GM12878 (cell line): ENCODE data around the gene PACSIN3. TPM values are rescaled to one million over a fixed set of nuclear protein-coding genes. Genes with fewer than 3 reads are reported as not detected.

Source experiments
- ATAC-seq: fragments of 200-7000 bp; cut with Tn5 transposase; 3 replicates; pipeline ENCODE4 v1.9.1; 2020; ENCODE audit warnings: mild to moderate bottlenecking, moderate library complexity
- BruUV-seq: library from RNA; stranded (reverse); fragments of 400-500 nt; replicated peaks from 2 replicates; lab custom pipeline; 2021; lab: Mats Ljungman, UMichigan
- CTCF ChIA-PET: fragments of 300-600 bp; sonication (Branson Sonifier 250); formaldehyde crosslinking; extraction: SDS; loops from one replicate; lab custom pipeline; 2021; ENCODE audit warnings: inconsistent platforms; lab: Yijun Ruan, JAX
- POLR2A ChIA-PET: fragments of 350-600 bp; formaldehyde crosslinking; extraction: SDS; loops from one replicate; lab custom pipeline; 2021; ENCODE audit warnings: inconsistent platforms; lab: Charles Lee
- RAD21 ChIA-PET: fragments of 300-600 bp; sonication (Branson Sonifier 250); formaldehyde crosslinking; loops from one replicate; lab custom pipeline; 2023; ENCODE audit warnings: antibody characterized with exemption; ENCODE audit not compliant: unreplicated experiment; lab: Charles Lee
- SMC1A ChIA-PET: fragments of 300-600 bp; sonication (Branson Sonifier 250); formaldehyde crosslinking; loops from one replicate; lab custom pipeline; 2023; ENCODE audit not compliant: unreplicated experiment, uncharacterized antibody; lab: Charles Lee
- DNase-seq: peaks from one replicate; pipeline ENCODE4 v3.0.0-alpha.2; 2011; ENCODE audit warnings: low read depth, low spot score
- FAIRE-seq: peaks from 3 replicates; lab custom pipeline; 2011; peaks lifted over from hg19 to GRCh38; lab: Jason Lieb, UNC
- H2AFZ ChIP-seq: 2 replicates; pipeline ENCODE4 v1.6.0; 2011; ENCODE audit warnings: low read depth, low read length, control low read depth; ENCODE audit not compliant: control insufficient read depth
- H3K27ac ChIP-seq: 2 replicates; pipeline ENCODE4 v1.5.1; 2011; ENCODE audit warnings: control low read depth; ENCODE audit not compliant: control insufficient read depth, insufficient read depth
- H3K27me3 ChIP-seq, 2 experiments: replicated peaks in 1 of 2; 2 replicates each; pipeline versions ENCODE4 v1.6.0 to v1.6.1; 2011; ENCODE audit warnings: low read length in 1 of 2; ENCODE audit not compliant: control insufficient read depth in 2 of 2, insufficient read depth in 2 of 2
- H3K36me3 ChIP-seq, 2 experiments: 2 replicates each; pipeline ENCODE4 v1.5.1; 2011; ENCODE audit warnings: low read length in 1 of 2; ENCODE audit not compliant: control insufficient read depth in 2 of 2, insufficient read depth in 2 of 2
- H3K4me1 ChIP-seq: 2 replicates; pipeline ENCODE4 v1.6.1; 2011; ENCODE audit warnings: mild to moderate bottlenecking, low read length, moderate library complexity, mixed read lengths; ENCODE audit not compliant: control insufficient read depth, insufficient read depth
- H3K4me2 ChIP-seq: 2 replicates; pipeline ENCODE4 v1.6.0; 2011; ENCODE audit warnings: control low read depth; ENCODE audit not compliant: control insufficient read depth, insufficient read depth
- H3K4me3 ChIP-seq: fragments of 200-600 bp; sonication (generic); 2 replicates; pipeline ENCODE4 v1.5.1; 2016
- H3K79me2 ChIP-seq: 2 replicates; pipeline ENCODE4 v1.6.0; 2011; ENCODE audit warnings: low read length; ENCODE audit not compliant: control insufficient read depth, insufficient read depth
- H3K9ac ChIP-seq: 2 replicates; pipeline ENCODE4 v1.8.0; 2011; ENCODE audit warnings: low read length, control low read depth, mixed read lengths; ENCODE audit not compliant: control insufficient read depth, insufficient read depth
- H3K9me3 ChIP-seq: replicated peaks from 3 replicates; pipeline ENCODE4 v1.5.1; 2011; ENCODE audit warnings: mild to moderate bottlenecking, low read length; ENCODE audit not compliant: control insufficient read depth, insufficient read depth
- H4K20me1 ChIP-seq: 2 replicates; pipeline ENCODE4 v1.6.0; 2011; ENCODE audit not compliant: control insufficient read depth, insufficient read depth
- ATF7 ChIP-seq: fragments of 450-650 bp; IDR thresholded peaks from 2 replicates; pipeline ENCODE4 v1.6.1; 2016; ENCODE audit warnings: low read depth, mild to moderate bottlenecking
- CREB1 ChIP-seq: IDR thresholded peaks from 2 replicates; pipeline ENCODE4 v1.6.1; 2012; ENCODE audit warnings: low read depth, mild to moderate bottlenecking, inconsistent platforms
- CTCF ChIP-seq, 3 experiments: IDR thresholded peaks in 2 of 3; conservative IDR thresholded peaks in 1 of 3; 2 replicates each; pipeline ENCODE4 v1.5.1; 2011; ENCODE audit warnings: low read depth in 3 of 3, low read length in 3 of 3, mild to moderate bottlenecking in 3 of 3, control low read depth in 2 of 3, moderate library complexity in 2 of 3, inconsistent platforms in 1 of 3, mixed read lengths in 1 of 3; ENCODE audit not compliant: control insufficient read depth in 2 of 3, insufficient read depth in 1 of 3; ENCODE audit errors: extremely low read depth in 1 of 3
- E2F4 ChIP-seq: IDR thresholded peaks from 2 replicates; pipeline ENCODE4 v1.6.1; 2012; ENCODE audit warnings: low read depth, low read length, improper control_type of control experiment
- GABPA ChIP-seq: IDR thresholded peaks from 2 replicates; pipeline ENCODE4 v1.6.1; 2014; ENCODE audit warnings: antibody characterized with exemption, low read depth, mild to moderate bottlenecking, inconsistent platforms
- IKZF1 ChIP-seq: fragments of 450-650 bp; conservative IDR thresholded peaks from 2 replicates; pipeline ENCODE4 v1.6.1; 2017; ENCODE audit warnings: antibody characterized with exemption, mild to moderate bottlenecking
- NFYB ChIP-seq: IDR thresholded peaks from 2 replicates; pipeline ENCODE4 v1.6.1; 2011; ENCODE audit warnings: low read depth, mild to moderate bottlenecking, low read length, improper control_type of control experiment, moderate library complexity; ENCODE audit not compliant: insufficient read depth
- RBBP5 ChIP-seq: fragments of 200-600 bp; sonication (generic); conservative IDR thresholded peaks from 2 replicates; pipeline ENCODE4 v1.6.1; 2016
- RCOR1 ChIP-seq: conservative IDR thresholded peaks from 2 replicates; pipeline ENCODE4 v1.6.1; 2012; ENCODE audit warnings: low read depth, low read length, improper control_type of control experiment
- RUNX3 ChIP-seq: IDR thresholded peaks from 2 replicates; pipeline ENCODE4 v1.6.1; 2012; ENCODE audit warnings: low read length, inconsistent platforms
- STAT3 ChIP-seq: IDR thresholded peaks from 2 replicates; pipeline ENCODE4 v1.6.1; 2011; ENCODE audit warnings: low read depth, low read length, improper control_type of control experiment
- USF2 ChIP-seq: IDR thresholded peaks from 2 replicates; pipeline ENCODE4 v1.6.1; 2011; ENCODE audit warnings: low read depth, low read length, improper control_type of control experiment, borderline replicate concordance
- WGBS: methylation state at CpG from one replicate; pipeline ENCODE4 v1.1.6; 2016; ENCODE audit warnings: low lambda C conversion rate; ENCODE audit not compliant: insufficient replicate concordance, insufficient coverage; ENCODE audit errors: missing lambda C conversion rate; 5-methylcytosine and 5-hydroxymethylcytosine counted together
- in situ Hi-C: fragments of 300-500 bp; cut with MboI; formaldehyde crosslinking; loops from 9 replicates; pipeline ENCODE4 v1.14.3; 2018; ENCODE audit warnings: mixed read lengths
- intact Hi-C: fragments of 100-400 bp; cut with micrococcal nuclease; formaldehyde crosslinking; loops from one replicate; pipeline ENCODE4 v1.14.2; 2022; ENCODE audit not compliant: unreplicated experiment
- polyA plus RNA-seq, 11 experiments: library from polyadenylated mRNA; depleted of rRNA in 4 of 11; unstranded in 6 of 11; stranded (reverse) in 5 of 11; fragments of >200 nt; fragmentation: Nextera tagmentation in 4 of 11; fragmentation: Illumina TruSeq in 1 of 11; extraction: Ambion mirVana in 4 of 11; extraction: Trizol in 1 of 11; gene quantifications; 1 replicate in 1 of 11; 2 replicates in 10 of 11; pipeline versions ENCODE4 v1.2.1 to v1.2.3, GENCODE V29; 2011 to 2016; ENCODE audit warnings: inconsistent platforms in 2 of 11, missing spikeins in 2 of 11, low read depth in 1 of 11
- total RNA-seq, 4 experiments: library from RNA; depleted of rRNA in 3 of 4; stranded (reverse); fragments of >200 nt in 3 of 4; fragmentation: Illumina TruSeq in 1 of 4; extraction: Trizol in 1 of 4; gene quantifications; 2 replicates each; pipeline versions ENCODE4 v1.2.1 to v1.2.3, GENCODE V29; 2013 to 2021

The PACSIN3 gene
- total and polyA plus RNA-seq, 10 of the 15 experiments (the other 5 are each of a cell fraction or from before 2014, with no cell fraction given), result 0.05 to 0.82 (median 0.22) TPM; not detected in 1

- ATAC-seq (no peak), DNase-seq (no peak), FAIRE-seq (no peak)
- Histone ChIP-seq H3K36me3 (no peaks in the 10 kb centered on the region), H3K9ac (no peak overlapping the region), H2AFZ (no peak overlapping the region), H3K4me1 (no peaks in the 10 kb centered on the region), H3K9me3 (no peaks in the 10 kb centered on the region), H3K27me3 (no peaks in the 10 kb centered on the region), H4K20me1 (no peaks in the 10 kb centered on the region), H3K27ac (no peak overlapping the region), H3K4me3 (no peak overlapping the region), H3K4me2 (no peak overlapping the region), H3K79me2 (no peaks in the 10 kb centered on the region)
- SMC1A ChIA-PET, result interaction anchor here (1.4 kb wide), 1 partner anchor 230 kb away, joined by 7 read pairs; no protein-coding TSS in a partner anchor
- WGBS, result 38% methylated on average over 2 of the region's 2 CpGs
- intact Hi-C loops, result no loop called here
- BruUV-seq, result no TSS peak
- RAD21 ChIA-PET, result interaction anchor here (1.7 kb wide), 1 partner anchor 230 kb away, joined by 4 read pairs; no protein-coding TSS in a partner anchor
- in situ Hi-C loops, result no loop called here
- POLR2A ChIA-PET, result no interaction called here
- CTCF ChIA-PET, result interaction anchor here (0.6 to 0.9 kb wide), 3 partner anchors 9 to 235 kb away, joined by 3 to 6 read pairs (median 3); no protein-coding TSS in a partner anchor
- TF ChIP-seq ATF7 (no peak), STAT3 (no peak), CREB1 (no peak), NFYB (no peak), CTCF (IDR thresholded peaks at IDR 0.05 in 2 of 3, conservative IDR thresholded peaks at IDR 0.05 in 1 of 3; ENCODE audit: control insufficient read depth in 2 of 3, extremely low read depth in 1 of 3, insufficient read depth in 1 of 3, low read depth in 3 of 3, low read length in 3 of 3) (no peak), USF2 (no peak), E2F4 (no peak), IKZF1 (no peak), RCOR1 (no peak), RUNX3 (no peak), RBBP5 (no peak), GABPA (no peak)
Observed at GRCh38 chr11:47149782-47150181, 36.5 kb downstream of the PACSIN3 start.
